Measurements from ENCODE around the gene LRRC14B. TPM values are rescaled to one million over a fixed set of nuclear protein-coding genes. Genes with fewer than 3 reads are reported as not detected.
A peak's percentile ranks its signal among the peaks of the same experiment; 100 is the strongest.

The LRRC14B gene
- total and polyA plus RNA-seq, 7 donors = 0.66 TPM; not detected in 6

DNA sequence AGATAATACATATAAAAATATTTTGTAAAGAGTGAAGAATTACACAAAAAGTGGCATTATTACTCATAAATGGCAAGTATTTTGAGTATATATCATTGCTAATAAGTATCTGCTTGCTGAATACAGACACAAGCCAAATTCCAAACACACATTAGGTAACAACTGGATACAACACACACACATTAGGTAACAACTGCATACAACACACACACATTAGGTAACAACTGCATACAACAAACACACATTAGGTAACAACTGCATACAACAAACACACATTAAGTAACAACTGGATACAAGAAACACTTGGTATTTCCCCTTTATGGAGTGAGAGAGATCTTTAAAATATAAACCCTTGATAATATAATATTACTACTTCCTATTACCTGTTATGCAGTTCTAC, 13.2 kb downstream of the LRRC14B start:
- TF ChIP-seq POLR2AphosphoS5 (IDR thresholded peaks at IDR 0.05) (no peak), POLR2A (IDR thresholded peaks at IDR 0.05) (no peak), EP300 (IDR thresholded peaks at IDR 0.05) (no peak)
- TF ChIP-seq, protein P1, sequence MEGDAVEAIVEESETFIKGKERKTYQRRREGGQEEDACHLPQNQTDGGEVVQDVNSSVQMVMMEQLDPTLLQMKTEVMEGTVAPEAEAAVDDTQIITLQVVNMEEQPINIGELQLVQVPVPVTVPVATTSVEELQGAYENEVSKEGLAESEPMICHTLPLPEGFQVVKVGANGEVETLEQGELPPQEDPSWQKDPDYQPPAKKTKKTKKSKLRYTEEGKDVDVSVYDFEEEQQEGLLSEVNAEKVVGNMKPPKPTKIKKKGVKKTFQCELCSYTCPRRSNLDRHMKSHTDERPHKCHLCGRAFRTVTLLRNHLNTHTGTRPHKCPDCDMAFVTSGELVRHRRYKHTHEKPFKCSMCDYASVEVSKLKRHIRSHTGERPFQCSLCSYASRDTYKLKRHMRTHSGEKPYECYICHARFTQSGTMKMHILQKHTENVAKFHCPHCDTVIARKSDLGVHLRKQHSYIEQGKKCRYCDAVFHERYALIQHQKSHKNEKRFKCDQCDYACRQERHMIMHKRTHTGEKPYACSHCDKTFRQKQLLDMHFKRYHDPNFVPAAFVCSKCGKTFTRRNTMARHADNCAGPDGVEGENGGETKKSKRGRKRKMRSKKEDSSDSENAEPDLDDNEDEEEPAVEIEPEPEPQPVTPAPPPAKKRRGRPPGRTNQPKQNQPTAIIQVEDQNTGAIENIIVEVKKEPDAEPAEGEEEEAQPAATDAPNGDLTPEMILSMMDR (IDR thresholded peaks at IDR 0.05) = no peak
- H3K36me3 ChIP-seq = peaks cover 0 to 38% (median 7%) of the 10 kb centered on the region in 4 donors

DNA sequence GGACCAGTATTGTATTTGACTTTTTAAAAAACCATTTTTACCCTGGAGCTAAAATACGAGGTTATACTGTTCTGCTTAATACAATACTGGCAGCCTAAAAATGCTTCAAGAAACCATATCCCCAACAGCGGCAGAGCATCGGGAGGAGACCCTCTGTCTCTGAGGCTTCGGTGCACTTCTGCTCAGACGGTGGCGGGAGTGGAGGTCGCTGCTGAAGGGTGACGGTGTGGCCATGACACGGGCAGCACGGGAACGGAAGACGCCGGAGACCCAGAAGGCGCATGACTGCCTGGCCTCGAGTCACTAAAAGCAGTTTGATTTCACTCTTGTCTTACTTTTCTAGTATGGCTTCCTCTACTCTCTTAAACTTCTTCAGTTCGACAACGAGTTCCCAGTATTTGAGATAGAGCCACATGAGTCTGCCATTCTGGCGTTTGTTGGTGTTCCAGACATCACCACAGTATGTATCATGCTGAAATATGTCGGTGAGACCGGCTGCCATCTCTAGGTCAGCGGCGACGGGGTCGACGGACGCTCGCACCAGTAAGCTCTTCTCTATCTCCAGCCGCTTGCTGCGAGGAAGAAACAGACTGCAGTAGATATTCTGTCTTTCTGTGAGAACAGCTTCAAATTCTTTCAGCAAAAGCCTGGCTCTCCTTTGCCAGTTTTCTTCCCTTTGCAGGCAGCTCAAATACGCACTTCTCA, 13.8 kb downstream of the LRRC14B start:
- Histone ChIP-seq H3K27me3 (no peaks in the 10 kb centered on the region), H3K36me3 (peaks cover 0 to 38% (median 7%) of the 10 kb centered on the region in 4 donors), H3K27ac (no peak overlapping the region), H3K4me1 (peaks cover 0 to 15% (median 12%) of the 10 kb centered on the region in 4 donors), H3K4me3 (no peak overlapping the region), H3K9me3 (no peaks in the 10 kb centered on the region)
- no peak for TF ChIP-seq POLR2AphosphoS5 (IDR thresholded peaks at IDR 0.05)
- TF ChIP-seq, protein P1 (IDR thresholded peaks at IDR 0.05) = no peak
- no peak for DNase-seq
- intact Hi-C loops (cut with DNase I) = no loop called here
- 94 to 97% methylated on average over 30 of the region's 30 CpGs for WGBS, 2 donors

More for the DNA sequence above, 13.2 kb downstream of the LRRC14B start:
- Histone ChIP-seq H3K4me1 (peaks cover 0 to 15% (median 12%) of the 10 kb centered on the region in 4 donors), H3K9me3 (no peaks in the 10 kb centered on the region), H3K4me3 (no peak overlapping the region), H3K27me3 (no peaks in the 10 kb centered on the region), H3K27ac (no peak overlapping the region)
- intact Hi-C loops (cut with DNase I) = no loop called here
- DNase-seq = no peak

DNA sequence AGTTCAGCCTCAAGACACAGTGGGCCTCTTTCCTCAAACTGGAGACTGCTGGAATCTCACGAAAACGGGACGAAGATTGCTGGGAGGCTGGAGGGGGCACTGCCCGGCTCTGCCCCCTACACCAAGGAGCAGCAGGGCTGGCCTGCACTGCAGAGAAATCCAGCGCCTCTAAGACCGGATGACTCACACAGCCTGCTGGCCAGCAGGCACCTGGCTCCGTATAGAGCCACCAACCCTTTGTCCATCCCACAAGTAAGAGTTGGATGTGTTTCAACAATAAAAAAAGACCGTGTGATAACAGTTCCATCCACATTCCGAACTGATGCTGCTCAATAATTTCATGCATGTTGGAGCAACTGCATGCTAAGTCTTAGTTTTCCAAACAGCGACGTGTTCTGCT, 15.1 kb downstream of the LRRC14B start:
- H3K27me3 ChIP-seq = no peaks in the 10 kb centered on the region
- peaks cover 0 to 38% (median 7%) of the 10 kb centered on the region in 4 donors for H3K36me3 ChIP-seq
- H3K4me1 ChIP-seq = peaks cover 0 to 15% (median 12%) of the 10 kb centered on the region in 4 donors
- 87 to 90% methylated on average over 11 of the region's 11 CpGs for WGBS, 2 donors
- peak overlapping the region in 1 of 4 donors; percentile 18 for H3K27ac ChIP-seq
- H3K4me3 ChIP-seq = no peak overlapping the region
- H3K9me3 ChIP-seq = no peaks in the 10 kb centered on the region
- no peak for DNase-seq
- TF ChIP-seq EP300 (IDR thresholded peaks at IDR 0.05) (no peak), POLR2AphosphoS5 (IDR thresholded peaks at IDR 0.05) (no peak), POLR2A (IDR thresholded peaks at IDR 0.05) (no peak)
- TF ChIP-seq, protein P1 (IDR thresholded peaks at IDR 0.05) = no peak
- intact Hi-C loops (cut with DNase I) = no loop called here

DNA sequence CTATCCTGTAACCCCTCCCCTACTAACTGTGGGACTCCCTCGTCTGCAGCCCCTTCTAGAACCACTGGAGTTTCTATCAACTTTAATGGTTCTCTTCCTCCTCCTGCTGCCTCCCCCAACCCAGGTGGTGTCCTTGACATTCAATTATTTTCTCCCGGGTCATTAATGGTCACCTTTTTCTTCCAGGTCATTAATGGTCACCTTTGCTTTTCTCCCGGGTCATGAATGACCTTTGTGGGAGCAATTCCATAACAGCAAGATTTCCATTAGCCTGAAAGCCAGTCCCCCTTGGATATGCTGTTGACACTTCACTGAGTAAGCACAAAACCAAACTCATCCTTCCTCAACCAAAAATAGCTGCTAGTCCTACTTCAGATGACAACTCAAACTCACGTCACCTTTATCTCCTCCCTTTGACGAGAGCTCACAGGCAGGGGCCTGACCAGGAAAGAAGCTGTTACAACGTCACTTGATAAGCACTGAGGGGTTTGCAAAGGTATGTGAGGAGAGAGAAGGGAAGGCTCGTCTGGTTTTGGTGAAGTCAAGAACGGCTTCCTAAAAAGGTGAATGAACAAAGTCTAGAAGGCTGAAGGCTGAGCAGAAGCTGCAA, 15.7 kb downstream of the LRRC14B start:
- intact Hi-C loops (cut with DNase I) = no loop called here
- Histone ChIP-seq H3K27ac (peak overlapping the region in 1 of 4 donors; percentile 37), H3K36me3 (peaks cover 0 to 34% (median 7%) of the 10 kb centered on the region in 4 donors), H3K9me3 (no peaks in the 10 kb centered on the region), H3K27me3 (no peaks in the 10 kb centered on the region), H3K4me3 (no peak overlapping the region), H3K4me1 (peaks cover 0 to 15% (median 12%) of the 10 kb centered on the region in 4 donors)
- 89 to 92% methylated on average over 8 of the region's 8 CpGs for WGBS, 2 donors
- TF ChIP-seq POLR2A (IDR thresholded peaks at IDR 0.05) (no peak), EP300 (IDR thresholded peaks at IDR 0.05) (no peak), POLR2AphosphoS5 (IDR thresholded peaks at IDR 0.05) (no peak)
- TF ChIP-seq, protein P1 (IDR thresholded peaks at IDR 0.05) = no peak
- DNase-seq = no peak

Data from sigmoid colon (tissue), 7 donors.